Stimulated activated naive B cell treated with anti-CD40 and anti-IgM and Interleukin-4, amounts not matched to agents 10 μg/mL and 1 μg/mL and 100 μg/mL, for 72 hours (primary cell): ENCODE data around the gene NPC1.
"Not testable (repeated sequence)": the region's sequence is repeated elsewhere in the genome, so short reads cannot be mapped to it uniquely, and the experiment has no call there.

Source experiments
- ATAC-seq, 2 donors: fragments of 150-1000 bp; cut with Tn5 transposase; replicated peaks; 2 replicates each; pipeline ENCODE4 v1.10.0; 2021; ENCODE audit warnings: moderate library complexity in 1 of 2
- DNase-seq: peaks from one replicate; pipeline ENCODE4 v3.0.0; 2021
- H3K27ac Mint-ChIP-seq: one replicate; pipeline ENCODE4 v1.8.0; 2022; ENCODE audit warnings: mild to moderate bottlenecking, mixed read lengths
- H3K27me3 Mint-ChIP-seq, 2 donors: one replicate each; pipeline ENCODE4 v1.8.0; 2022; ENCODE audit warnings: mixed read lengths in 2 of 2
- H3K36me3 Mint-ChIP-seq, 2 donors: one replicate each; pipeline ENCODE4 v1.8.0; 2022; ENCODE audit warnings: mixed read lengths in 2 of 2, mild to moderate bottlenecking in 1 of 2
- H3K4me1 Mint-ChIP-seq, 2 donors: one replicate each; pipeline ENCODE4 v1.8.0; 2022; ENCODE audit warnings: mixed read lengths in 2 of 2, mild to moderate bottlenecking in 1 of 2
- H3K4me3 Mint-ChIP-seq, 2 donors: one replicate each; pipeline ENCODE4 v1.8.0; 2022; ENCODE audit warnings: mild to moderate bottlenecking in 2 of 2, mixed read lengths in 2 of 2, moderate library complexity in 1 of 2
- H3K9me3 Mint-ChIP-seq, 2 donors: one replicate each; pipeline ENCODE4 v1.8.0; 2022; ENCODE audit warnings: mixed read lengths in 2 of 2, mild to moderate bottlenecking in 1 of 2

Gene NPC1

GRCh38 chr18:23498877-23499276 is 87.4 kb downstream of the NPC1 start:
- peak; percentile 56 to 61 for ATAC-seq
- Mint-ChIP-seq H3K4me3 (peak overlapping the region in 1 of 2 donors; percentile 4), H3K27me3 (no peaks in the 10 kb centered on the region), H3K4me1 (peaks cover 38 to 69% of the 10 kb centered on the region in 2 donors), H3K36me3 (peaks cover under 1 to 4% of the 10 kb centered on the region in 2 donors), H3K27ac (peak overlapping the region; percentile 47), H3K9me3 (no peaks in the 10 kb centered on the region)
- DNase-seq = peak; percentile 52

GRCh38 chr18:23498117-23498516 is 88.2 kb downstream of the NPC1 start:
- DNase-seq (no peak), ATAC-seq (no peak)
- Mint-ChIP-seq H3K27ac (peak overlapping the region; percentile 51), H3K36me3 (peaks cover 0 to 1% of the 10 kb centered on the region in 2 donors), H3K9me3 (no peaks in the 10 kb centered on the region), H3K4me3 (no peak overlapping the region), H3K27me3 (no peaks in the 10 kb centered on the region), H3K4me1 (peaks cover 39 to 69% of the 10 kb centered on the region in 2 donors)

- no peak for DNase-seq
- peaks cover 0 to 2% of the 10 kb centered on the region in 2 donors for H3K9me3 Mint-ChIP-seq
- peaks cover 2 to 4% of the 10 kb centered on the region in 2 donors for H3K36me3 Mint-ChIP-seq
- H3K4me1 Mint-ChIP-seq = peaks cover 34 to 52% of the 10 kb centered on the region in 2 donors
- H3K27me3 Mint-ChIP-seq = no peaks in the 10 kb centered on the region
- ATAC-seq = peak; percentile 46 to 56
- peak overlapping the region; percentile 72 to 81 for H3K4me3 Mint-ChIP-seq
- H3K27ac Mint-ChIP-seq = peak overlapping the region; percentile 75
These were observed 90.4 kb downstream of the NPC1 start for GRCh38 chr18:23495723-23496440.

- Mint-ChIP-seq H3K4me3 (no peak overlapping the region), H3K9me3 (peaks cover 0 to 8% of the 10 kb centered on the region in 2 donors), H3K4me1 (peaks cover 37 to 56% of the 10 kb centered on the region in 2 donors), H3K27ac (peak overlapping the region; percentile 37), H3K27me3 (no peaks in the 10 kb centered on the region), H3K36me3 (peaks cover 4 to 10% of the 10 kb centered on the region in 2 donors)
- ATAC-seq (no peak), DNase-seq (no peak)
These were observed 91.3 kb downstream of the NPC1 start for GRCh38 chr18:23494992-23495391.

- H3K4me1 Mint-ChIP-seq = peaks cover 30 to 50% of the 10 kb centered on the region in 2 donors
- no peak for ATAC-seq
These were observed 92.7 kb downstream of the NPC1 start for GRCh38 chr18:23493654-23494053.

GRCh38 chr18:23489586-23489985 is 96.7 kb downstream of the NPC1 start:
- Mint-ChIP-seq H3K27ac (peak overlapping the region; percentile 81), H3K4me1 (peaks cover 32 to 49% of the 10 kb centered on the region in 2 donors), H3K36me3 (peaks cover 4 to 21% of the 10 kb centered on the region in 2 donors), H3K4me3 (peak overlapping the region in 1 of 2 donors; percentile 32)
- H3K27me3 Mint-ChIP-seq, ATAC-seq, H3K9me3 Mint-ChIP-seq, DNase-seq: not testable (repeated sequence)

More at GRCh38 chr18:23493654-23494053, 92.7 kb downstream of the NPC1 start:
- Mint-ChIP-seq H3K4me3 (no peak overlapping the region), H3K27me3 (no peaks in the 10 kb centered on the region), H3K36me3 (peaks cover 4 to 10% of the 10 kb centered on the region in 2 donors), H3K9me3 (peaks cover 0 to 8% of the 10 kb centered on the region in 2 donors), H3K27ac (no peak overlapping the region)
- DNase-seq = no peak

GRCh38 chr18:23487738-23488570 is 98.4 kb downstream of the NPC1 start:
- peak overlapping the region; percentile 98 for H3K27ac Mint-ChIP-seq
- peaks cover 36 to 54% of the 10 kb centered on the region in 2 donors for H3K4me1 Mint-ChIP-seq
- peaks cover 10 to 28% of the 10 kb centered on the region in 2 donors for H3K36me3 Mint-ChIP-seq
- ATAC-seq = peak; percentile 87 to 89
- peak overlapping the region; percentile 84 to 89 for H3K4me3 Mint-ChIP-seq
- peak; percentile 62 for DNase-seq
- peaks cover 0 to 8% of the 10 kb centered on the region in 2 donors for H3K9me3 Mint-ChIP-seq
- H3K27me3 Mint-ChIP-seq = no peaks in the 10 kb centered on the region

GRCh38 chr18:23485386-23485785 is 100.9 kb downstream of the NPC1 start:
- DNase-seq (no peak), ATAC-seq (no peak)
- Mint-ChIP-seq H3K27me3 (no peaks in the 10 kb centered on the region), H3K9me3 (peaks cover 0 to 3% of the 10 kb centered on the region in 2 donors), H3K4me1 (peaks cover 30 to 59% of the 10 kb centered on the region in 2 donors), H3K4me3 (no peak overlapping the region), H3K27ac (peak overlapping the region; percentile 14), H3K36me3 (peaks cover 9 to 34% of the 10 kb centered on the region in 2 donors)

- ATAC-seq (no peak), DNase-seq (no peak)
- Mint-ChIP-seq H3K9me3 (no peaks in the 10 kb centered on the region), H3K4me3 (no peak overlapping the region), H3K36me3 (peaks cover 9 to 37% of the 10 kb centered on the region in 2 donors), H3K27ac (peak overlapping the region; percentile 81), H3K4me1 (peaks cover 30 to 57% of the 10 kb centered on the region in 2 donors), H3K27me3 (no peaks in the 10 kb centered on the region)
These were observed 101.6 kb downstream of the NPC1 start for GRCh38 chr18:23484561-23485182.
